ENCODE data around the gene ATP2C2.

Gene ATP2C2

DNA sequence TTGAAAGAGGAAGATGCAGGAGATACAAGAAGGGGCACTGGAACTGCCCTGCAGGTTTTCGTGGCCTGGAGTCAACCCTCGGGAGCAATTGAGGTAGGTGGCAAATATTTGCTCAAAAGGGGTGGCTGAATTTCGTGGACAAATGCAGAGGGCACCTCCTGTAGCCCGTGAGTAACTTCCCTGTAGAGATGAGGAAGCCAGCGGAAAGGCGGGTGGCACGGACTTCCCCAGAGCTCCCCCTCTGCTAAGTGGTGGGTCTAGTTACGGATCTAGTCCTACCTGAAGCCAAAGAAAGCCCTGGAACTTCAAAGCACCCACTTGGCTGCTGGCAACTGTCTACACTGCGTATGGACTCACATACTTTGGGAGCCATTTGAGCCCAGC is 1.0 kb upstream of the ATP2C2 start:
- TF ChIP-seq CTCF (IDR thresholded peaks at IDR 0.05; ENCODE audit: low read length, missing control alignments), result no peak
- no peak overlapping the region for H3K4me3 ChIP-seq (replicated peaks; ENCODE audit: low read depth, low read length)
- DNase-seq (ENCODE audit: low read depth), result no peak

- DNase-seq (ENCODE audit: low read depth), result no peak
- no peak overlapping the region for H3K4me3 ChIP-seq (replicated peaks; ENCODE audit: low read depth, low read length)
- no peak for TF ChIP-seq CTCF (IDR thresholded peaks at IDR 0.05; ENCODE audit: low read length, missing control alignments)
Observed at GRCh38 chr16:84367750-84368307, 509 bp upstream of the ATP2C2 start.

DNA sequence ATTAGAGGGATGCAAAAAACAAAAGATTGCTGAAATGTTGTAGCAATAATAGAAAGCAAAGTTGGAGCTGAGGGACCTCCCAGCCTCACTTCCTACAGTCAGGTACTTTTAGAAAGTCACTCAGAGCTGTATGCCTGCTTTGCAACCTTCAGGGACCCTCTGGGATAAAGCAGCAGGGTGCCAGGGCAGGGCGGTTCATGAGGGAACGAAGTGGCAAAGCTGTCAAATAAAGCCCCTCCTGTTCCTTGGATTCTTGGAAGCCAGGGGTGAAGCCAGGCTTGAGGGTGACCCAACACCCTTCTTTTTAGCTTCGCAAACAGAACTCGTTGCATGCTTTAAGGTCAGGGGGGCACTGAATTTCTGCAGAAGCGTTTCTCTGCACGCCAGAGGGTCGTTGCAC is 767 bp downstream of the ATP2C2 start:
- TF ChIP-seq CTCF (IDR thresholded peaks at IDR 0.05; ENCODE audit: low read length, missing control alignments), result no peak
- no peak for DNase-seq (ENCODE audit: low read depth)
- no peak overlapping the region for H3K4me3 ChIP-seq (replicated peaks; ENCODE audit: low read depth, low read length)

DNA sequence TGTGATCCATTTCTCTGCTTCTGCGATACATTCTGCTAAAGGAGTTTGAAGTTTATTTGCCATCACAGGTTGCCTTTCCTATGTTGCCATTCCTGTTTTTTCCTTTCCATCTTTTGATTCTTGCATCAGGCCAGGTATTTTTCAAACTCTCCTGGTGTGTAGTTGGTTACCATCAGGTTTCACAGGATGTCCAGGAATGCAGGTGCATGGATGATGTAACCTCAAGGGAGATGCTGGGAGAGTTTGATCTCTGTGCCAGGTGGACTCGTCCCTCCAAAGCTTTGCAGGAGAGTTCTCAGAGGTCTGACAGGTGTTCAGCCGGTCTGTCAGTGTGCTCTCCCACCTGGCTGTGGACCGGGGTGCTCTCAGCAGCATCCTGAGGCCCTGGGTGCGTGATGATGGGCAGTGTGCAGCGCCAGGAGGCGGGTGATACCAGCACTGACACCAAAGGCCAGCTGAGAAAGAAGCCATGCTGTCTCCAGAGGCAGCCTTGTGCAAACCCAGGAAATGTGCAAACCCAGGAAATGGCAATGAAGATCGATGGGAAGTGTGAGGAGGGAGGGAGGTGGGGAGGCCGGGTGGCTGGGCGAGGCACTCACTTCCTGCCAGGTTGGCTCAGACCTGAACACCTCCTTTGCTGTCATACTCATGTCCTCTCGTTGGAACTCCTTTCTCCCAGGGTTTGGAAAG is 1.7 kb downstream of the ATP2C2 start:
- TF ChIP-seq CTCF (IDR thresholded peaks at IDR 0.05; ENCODE audit: low read length, missing control alignments), result no peak
- H3K4me3 ChIP-seq (replicated peaks; ENCODE audit: low read depth, low read length), result no peak overlapping the region
- no peak for DNase-seq (ENCODE audit: low read depth)

- no peak for TF ChIP-seq CTCF (IDR thresholded peaks at IDR 0.05; ENCODE audit: low read length, missing control alignments)
- no peak for DNase-seq (ENCODE audit: low read depth)
- H3K4me3 ChIP-seq (replicated peaks; ENCODE audit: low read depth, low read length), result no peak overlapping the region
Observed at GRCh38 chr16:84370723-84371552, 2.6 kb downstream of the ATP2C2 start.

GRCh38 chr16:84371553-84371865 is 3.2 kb downstream of the ATP2C2 start:
- no peak for TF ChIP-seq CTCF (IDR thresholded peaks at IDR 0.05; ENCODE audit: low read length, missing control alignments)
- no peak for DNase-seq (ENCODE audit: low read depth)
- no peak overlapping the region for H3K4me3 ChIP-seq (replicated peaks; ENCODE audit: low read depth, low read length)

Measured in fibroblast of pulmonary artery (primary cell).